Spleen (tissue), 7 donors: Measurements from ENCODE around the gene TSPAN1.

Experiments
- CTCF ChIP-seq, 11 experiments: fragments of 200-600 bp in 7 of 11; fragments of 450-650 bp in 4 of 11; sonication (generic) in 4 of 11; IDR thresholded peaks in 8 of 11; conservative IDR thresholded peaks in 3 of 11; 1 replicate in 7 of 11; 2 replicates in 4 of 11; pipeline versions ENCODE4 v1.4.0 to v1.8.0; 2016 to 2021; ENCODE audit warnings: antibody characterized with exemption in 11 of 11, inconsistent platforms in 4 of 11, mild to moderate bottlenecking in 1 of 11
- POLR2A ChIP-seq, 3 donors: fragments of 450-650 bp; IDR thresholded peaks; one replicate each; pipeline ENCODE4 v1.5.1; 2017; ENCODE audit warnings: antibody characterized with exemption in 3 of 3, mild to moderate bottlenecking in 1 of 3
- donor health status: DM: no; HTN: no; CAD: no; lungs with moderate emphysema.
- donor health status: DM: no; HTN: no; CAD: no.
- donor health status: DM: no; HTN: no; CAD: no.

- TF ChIP-seq CTCF (IDR thresholded peaks at IDR 0.05 in 8 of 11, conservative IDR thresholded peaks at IDR 0.05 in 3 of 11) (no peak), POLR2A (IDR thresholded peaks at IDR 0.05) (no peak)
Observed at GRCh38 chr1:46172321-46172720, 2.6 kb upstream of the TSPAN1 start.
